Muscle of leg (tissue), 11 donors: ENCODE data around the gene RIMBP2. TPM values are rescaled to one million over a fixed set of nuclear protein-coding genes. Genes with fewer than 3 reads are reported as not detected.

ENCODE experiments used
- DNase-seq: peaks from one replicate; pipeline ENCODE4 v3.0.0; 2013
- H3K27ac ChIP-seq: one replicate; pipeline ENCODE4 v1.5.1; 2013; ENCODE audit warnings: mild to moderate bottlenecking, low read length, control low read depth
- H3K27me3 ChIP-seq: one replicate; pipeline ENCODE4 v1.6.1; 2013; ENCODE audit warnings: low read length; ENCODE audit not compliant: control insufficient read depth, insufficient read depth
- H3K36me3 ChIP-seq: one replicate; pipeline ENCODE4 v1.6.1; 2013; ENCODE audit warnings: low read length; ENCODE audit not compliant: control insufficient read depth, insufficient read depth
- H3K4me1 ChIP-seq: one replicate; pipeline ENCODE4 v1.6.1; 2013; ENCODE audit warnings: low read length; ENCODE audit not compliant: control insufficient read depth, insufficient read depth
- H3K4me3 ChIP-seq: one replicate; pipeline ENCODE4 v1.5.1; 2013; ENCODE audit warnings: low read length, control low read depth
- H3K9me3 ChIP-seq: replicated peaks from 2 replicates; pipeline ENCODE4 v1.6.1; 2013; ENCODE audit warnings: low read depth, low read length; ENCODE audit not compliant: control insufficient read depth
- WGBS: methylation state at CpG from one replicate; pipeline ENCODE4 v1.1.5; 2013; ENCODE audit warnings: missing lambda C conversion rate; ENCODE audit not compliant: insufficient coverage; 5-methylcytosine and 5-hydroxymethylcytosine counted together
- polyA plus RNA-seq, 8 donors: library from polyadenylated mRNA; unstranded; fragments of 120-200 nt; gene quantifications; one replicate each; pipeline versions ENCODE4 v1.2.1 to v1.2.3, GENCODE V29; 2013; ENCODE audit warnings: inconsistent platforms in 1 of 8, low replicate concordance in 1 of 8; ENCODE audit not compliant: insufficient read length in 8 of 8, insufficient read depth in 1 of 8
- total RNA-seq: library from RNA; stranded (reverse); fragments of 120-200 nt; gene quantifications from one replicate; pipeline ENCODE4 v1.2.4, GENCODE V29; 2013

Gene RIMBP2
- total and polyA plus RNA-seq, 9 donors = 0.46 to 2.1 (median 0.87) TPM

GRCh38 chr12:130350715-130351114 is 365.4 kb downstream of the RIMBP2 start:
- no peak for DNase-seq
- Histone ChIP-seq H3K27ac (no peak overlapping the region), H3K4me1 (no peaks in the 10 kb centered on the region), H3K36me3 (no peaks in the 10 kb centered on the region), H3K9me3 (no peaks in the 10 kb centered on the region), H3K27me3 (peaks cover 12% of the 10 kb centered on the region), H3K4me3 (no peak overlapping the region)
- 40% methylated on average over 1 of the region's 2 CpGs for WGBS

DNA sequence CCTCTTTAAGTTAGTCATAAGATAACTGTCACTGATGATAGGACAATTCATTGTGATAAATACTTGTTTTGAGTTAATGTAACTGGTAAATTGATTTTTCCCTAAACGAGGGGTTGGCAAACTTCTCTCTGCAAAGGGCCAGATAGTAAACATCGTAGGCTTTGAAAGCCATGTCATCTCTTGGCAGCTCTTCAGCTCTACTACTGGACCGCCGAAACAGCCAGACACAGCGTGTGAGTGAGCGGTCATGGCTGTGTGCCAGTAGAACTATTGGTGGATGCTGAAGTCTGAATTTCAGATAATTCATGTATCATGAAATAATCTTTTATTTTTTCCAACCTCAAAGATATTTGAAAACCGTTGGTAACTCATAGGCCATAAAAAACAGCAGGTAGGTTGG is 368.5 kb downstream of the RIMBP2 start:
- Histone ChIP-seq H3K27ac (no peak overlapping the region), H3K9me3 (no peaks in the 10 kb centered on the region), H3K4me3 (no peak overlapping the region), H3K36me3 (no peaks in the 10 kb centered on the region), H3K4me1 (no peaks in the 10 kb centered on the region), H3K27me3 (peaks cover 5% of the 10 kb centered on the region)
- 40% methylated on average over 2 of the region's 7 CpGs for WGBS
- DNase-seq = peak; percentile 24

Other genes starting within 250 kb of the RIMBP2 start
- 17.9 TPM for gene STX2, start 123.0 kb upstream of the RIMBP2 start, total RNA-seq
- gene STX2, start 123.0 kb upstream of the RIMBP2 start, polyA plus RNA-seq = 10 to 100 TPM; 14.6 to 24.7 (median 18.0) TPM
- gene RAN, start 155.8 kb upstream of the RIMBP2 start, total RNA-seq = 422 TPM
- 100 to 1,000 TPM; 370 to 512 (median 415) TPM for gene RAN, start 155.8 kb upstream of the RIMBP2 start, polyA plus RNA-seq
- 10.8 TPM for gene ADGRD1, start 237.6 kb upstream of the RIMBP2 start, total RNA-seq
- gene ADGRD1, start 237.6 kb upstream of the RIMBP2 start, polyA plus RNA-seq = 10 to 100 TPM in 5 of 8 donors, 1 to 10 TPM in 3; 4.9 to 14.7 (median 10.5) TPM